Activated naive CD8-positive, alpha-beta T cell treated with anti-CD3 and anti-CD28 coated beads, Interleukin-2, amount 50 U/mL, for 16 hours (primary cell): ENCODE data around the gene PLCH2.
"Not testable (repeated sequence)": the region's sequence is repeated elsewhere in the genome, so short reads cannot be mapped to it uniquely, and the experiment has no call there.

Source experiments
- DNase-seq: peaks from one replicate; pipeline ENCODE4 v3.0.0-alpha.2; 2020; ENCODE audit warnings: low read depth, low spot score

The PLCH2 gene

DNA sequence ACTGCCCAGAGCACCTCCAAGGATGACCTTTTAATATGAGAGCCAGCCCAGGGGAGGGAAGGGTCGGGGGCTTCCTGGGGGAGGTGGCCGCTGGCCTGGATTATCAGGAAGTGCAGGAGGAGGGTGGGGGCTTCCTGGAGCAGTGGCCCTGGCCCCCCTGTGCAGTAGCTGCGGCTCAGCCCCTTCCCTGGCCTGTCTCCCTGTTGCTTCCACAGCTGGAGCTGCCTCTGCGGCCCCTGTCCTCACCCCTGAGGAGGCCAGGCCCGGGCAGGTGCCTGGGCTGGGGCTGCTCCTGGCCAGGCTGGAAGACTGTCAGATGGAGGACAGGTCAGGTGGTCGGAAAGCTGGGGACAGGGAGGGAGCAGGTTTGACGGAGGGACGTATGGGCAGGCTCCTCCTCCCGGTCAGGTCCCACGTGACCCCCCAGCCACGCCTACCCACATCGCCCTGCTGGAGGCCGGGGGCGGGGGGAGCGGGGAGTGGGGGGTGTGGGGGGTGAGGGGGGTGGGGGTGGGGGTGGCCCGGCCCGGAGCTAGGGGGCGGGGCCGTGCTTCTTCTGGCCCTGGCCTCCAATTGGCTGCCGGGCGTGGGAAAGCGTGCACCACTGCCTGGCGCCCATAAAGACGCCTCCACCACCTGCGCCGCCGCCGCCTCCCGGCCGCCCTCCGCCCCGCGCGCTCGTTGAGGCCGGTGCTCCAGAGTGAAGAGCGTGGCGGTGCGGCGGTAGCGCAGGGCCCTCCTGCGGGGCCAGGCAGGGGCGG lies 69.8 kb downstream of the PLCH2 start:
- DNase-seq: peak; percentile 73

DNA sequence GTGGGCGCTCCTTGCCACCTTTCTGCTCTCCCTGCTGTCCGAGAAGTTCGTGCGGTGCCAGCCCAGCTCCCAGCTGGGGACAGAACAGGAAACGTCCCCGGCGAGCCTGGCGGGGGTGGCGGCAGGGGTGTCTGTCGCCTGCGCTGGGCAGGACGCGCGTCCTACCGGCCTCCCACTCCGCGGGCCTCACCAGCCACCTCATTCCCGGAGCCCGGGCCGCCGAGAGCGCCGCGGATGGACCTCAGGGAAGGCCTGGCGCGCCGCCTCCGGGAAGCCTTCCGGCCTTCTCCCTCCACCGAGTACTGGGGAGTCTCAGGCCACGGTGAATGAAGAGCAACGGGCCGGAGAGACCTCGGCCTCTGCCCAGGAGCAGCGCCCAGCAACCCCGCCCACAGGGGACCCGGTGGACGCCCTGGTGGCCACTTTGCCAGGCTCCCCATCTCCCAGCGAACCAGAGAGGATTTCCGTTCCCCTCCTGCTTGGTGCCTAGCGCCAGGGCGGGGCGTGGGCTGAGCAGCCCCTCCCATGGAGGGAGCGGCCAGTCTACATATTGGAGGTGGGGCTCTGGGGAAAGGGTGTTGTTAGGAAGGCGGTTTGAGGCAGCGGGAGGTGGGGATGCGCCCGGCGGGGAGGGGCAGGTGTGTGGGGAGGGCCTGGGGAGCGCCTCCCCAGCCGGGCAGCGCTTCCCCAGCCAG lies 70.6 kb downstream of the PLCH2 start:
- DNase-seq: peak; percentile 47

DNA sequence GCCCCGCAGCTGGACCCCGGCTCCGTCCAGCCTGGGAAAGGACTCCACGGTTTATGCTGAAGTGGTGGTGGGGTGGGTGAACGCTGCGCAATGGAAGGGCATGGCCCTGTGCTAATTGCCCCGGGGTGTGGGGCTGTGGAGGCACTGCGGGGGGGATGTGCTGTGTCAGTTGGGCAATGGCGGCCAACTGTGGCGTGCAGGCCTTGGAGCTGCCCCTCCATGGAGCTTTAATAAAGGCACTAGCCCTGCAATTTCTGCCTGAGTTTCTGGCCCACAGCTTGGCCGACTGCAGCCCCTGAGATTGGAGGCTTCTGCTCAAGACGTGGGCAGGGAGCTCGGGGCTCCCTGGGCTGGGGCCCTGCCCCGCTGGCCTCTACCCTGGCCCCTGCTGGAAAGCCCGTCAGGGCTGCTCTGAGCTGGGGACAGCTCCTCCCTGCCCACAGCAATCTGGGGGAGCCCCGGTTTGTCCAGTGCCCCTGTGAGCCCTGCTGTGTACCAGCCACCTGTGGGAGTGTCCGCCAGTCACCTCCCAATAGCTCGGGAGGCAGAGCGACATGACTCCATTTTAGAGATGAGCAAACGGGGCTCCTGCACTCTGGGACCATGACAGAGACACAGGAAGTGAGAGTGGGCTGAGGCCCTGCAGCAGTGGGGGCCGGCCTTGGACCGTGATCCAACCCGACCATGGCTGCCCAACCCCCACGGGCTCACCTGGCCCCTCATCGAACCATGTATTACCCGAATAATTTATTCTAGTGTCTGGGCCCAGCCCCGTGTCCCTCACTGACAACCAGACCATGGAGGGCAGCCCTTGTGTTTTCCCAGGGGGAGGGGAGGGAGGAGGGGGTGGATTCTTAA lies 71.3 kb downstream of the PLCH2 start:
- no peak for DNase-seq

DNA sequence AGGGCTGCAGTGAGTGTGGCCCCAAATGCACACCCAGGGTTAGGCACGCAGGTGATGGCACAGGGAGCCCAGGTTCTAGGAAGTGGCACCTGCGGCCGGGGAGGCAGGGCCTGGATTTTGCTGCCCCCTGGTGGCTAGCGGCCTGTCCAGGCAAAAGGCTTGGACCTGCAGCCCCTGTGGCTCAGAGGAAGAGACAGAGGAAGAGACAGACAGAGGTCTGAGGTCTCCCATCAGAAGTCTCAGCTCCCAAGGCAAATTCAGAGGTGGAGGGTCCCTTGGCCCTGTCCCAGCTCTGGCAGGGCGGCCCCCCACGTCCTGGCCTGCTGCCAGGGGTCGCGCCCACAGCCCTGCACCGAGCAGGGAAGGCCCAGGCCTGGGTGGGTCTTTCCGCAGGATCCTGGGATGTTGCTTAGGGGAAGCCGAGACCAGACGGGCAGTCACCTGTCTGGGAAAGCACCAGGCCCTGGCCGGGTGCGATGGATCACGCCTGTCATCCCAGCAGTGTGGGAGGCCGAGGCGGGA lies 72.0 kb downstream of the PLCH2 start:
- peak; percentile 61 for DNase-seq

DNA sequence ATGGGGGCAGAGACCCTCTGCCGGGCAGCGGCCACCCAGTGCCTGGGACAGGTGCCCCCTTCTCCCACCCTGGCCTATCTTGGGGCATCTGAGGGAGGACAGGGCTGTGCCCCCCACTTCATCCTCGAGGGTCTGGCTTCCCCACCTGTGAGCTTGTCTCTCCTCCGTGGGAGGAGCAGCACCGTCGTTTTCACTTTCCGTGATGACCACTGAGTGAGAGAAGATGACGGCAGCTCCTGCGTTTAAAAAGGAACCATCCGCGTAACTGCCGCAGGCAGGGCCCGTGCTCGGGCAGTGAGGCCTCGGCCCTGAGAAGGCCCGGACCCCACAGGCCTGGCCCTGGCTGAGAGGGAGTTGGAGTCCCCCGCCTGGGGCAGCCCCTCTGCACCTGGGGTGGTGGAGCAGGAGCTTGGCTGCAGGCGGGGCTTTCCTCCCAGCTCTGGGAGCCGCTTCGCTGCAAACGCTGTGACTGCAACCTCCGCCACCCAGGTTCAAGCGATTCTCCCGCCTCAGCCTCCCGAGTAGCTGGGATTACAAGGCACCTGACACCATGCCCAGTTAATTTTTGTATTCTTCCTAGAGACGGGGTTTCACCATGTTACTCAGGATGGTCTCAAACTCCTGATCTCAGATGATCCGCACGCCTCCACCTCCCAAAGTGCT lies 73.4 kb downstream of the PLCH2 start:
- not testable (repeated sequence) for DNase-seq

GRCh38 chr1:2550309-2550861 lies 74.3 kb downstream of the PLCH2 start:
- not testable (repeated sequence) for DNase-seq

DNA sequence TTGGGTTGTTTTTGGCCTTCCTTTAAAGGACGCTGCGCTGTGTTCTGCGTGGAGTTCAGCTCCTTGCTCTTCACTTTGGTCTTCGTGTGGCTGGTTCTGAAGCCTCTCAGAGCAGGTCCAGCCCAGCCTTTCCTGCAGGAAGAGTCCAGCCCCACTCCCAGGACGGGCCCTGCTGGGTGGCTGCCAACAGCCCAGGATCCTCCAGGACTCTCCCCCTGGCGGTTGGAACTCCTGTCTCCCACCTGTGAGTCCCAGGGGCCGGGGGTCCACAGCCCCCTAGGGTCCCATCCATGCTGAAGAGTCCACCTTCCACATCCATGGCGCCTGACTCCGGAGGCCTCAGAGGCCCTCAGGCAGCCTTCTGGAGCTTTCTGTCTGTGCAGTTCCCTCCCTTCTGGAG lies 75.5 kb downstream of the PLCH2 start:
- not testable (repeated sequence) for DNase-seq

DNA sequence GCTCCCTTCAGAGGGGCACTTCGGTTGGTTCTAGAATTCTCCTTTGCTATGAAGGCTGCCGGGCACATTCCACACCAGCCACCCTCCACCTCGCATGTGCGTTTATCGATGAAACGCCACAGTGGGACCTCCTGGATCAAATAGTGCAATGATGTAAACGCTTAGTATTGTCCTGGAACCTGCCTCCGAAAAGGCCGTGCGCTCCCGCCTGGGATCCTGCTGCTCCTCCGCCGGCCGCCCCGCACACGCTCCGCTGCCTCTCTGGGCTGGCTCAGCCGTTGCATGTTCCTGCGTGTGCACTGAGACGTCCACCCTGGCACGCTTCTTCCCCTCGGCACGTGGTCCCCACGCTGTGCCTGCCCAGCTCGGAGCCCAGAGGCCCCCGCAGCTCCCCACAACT lies 76.1 kb downstream of the PLCH2 start:
- DNase-seq: no peak

DNA sequence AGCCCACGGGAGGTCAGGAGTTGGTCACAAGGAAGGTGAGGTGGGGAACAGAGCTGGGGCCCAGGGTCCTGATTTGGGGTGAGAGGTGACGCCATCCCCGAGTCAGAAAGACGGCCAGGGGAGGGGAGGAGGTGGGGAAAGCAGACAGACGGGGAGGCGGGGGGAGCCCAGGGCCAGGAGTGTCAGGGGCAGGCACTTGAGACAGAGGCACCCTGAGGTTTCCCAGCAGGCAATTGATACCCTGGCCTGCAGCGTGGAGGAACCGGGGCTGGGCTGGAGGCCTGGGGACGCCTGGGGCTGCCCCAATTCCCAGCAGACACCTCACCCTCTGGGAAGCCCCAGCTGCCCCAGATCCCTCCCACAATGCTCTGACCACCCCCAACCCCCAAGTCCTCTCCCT lies 77.0 kb downstream of the PLCH2 start:
- DNase-seq: not testable (repeated sequence)

GRCh38 chr1:2553871-2554620 lies 78.0 kb downstream of the PLCH2 start:
- no peak for DNase-seq

DNA sequence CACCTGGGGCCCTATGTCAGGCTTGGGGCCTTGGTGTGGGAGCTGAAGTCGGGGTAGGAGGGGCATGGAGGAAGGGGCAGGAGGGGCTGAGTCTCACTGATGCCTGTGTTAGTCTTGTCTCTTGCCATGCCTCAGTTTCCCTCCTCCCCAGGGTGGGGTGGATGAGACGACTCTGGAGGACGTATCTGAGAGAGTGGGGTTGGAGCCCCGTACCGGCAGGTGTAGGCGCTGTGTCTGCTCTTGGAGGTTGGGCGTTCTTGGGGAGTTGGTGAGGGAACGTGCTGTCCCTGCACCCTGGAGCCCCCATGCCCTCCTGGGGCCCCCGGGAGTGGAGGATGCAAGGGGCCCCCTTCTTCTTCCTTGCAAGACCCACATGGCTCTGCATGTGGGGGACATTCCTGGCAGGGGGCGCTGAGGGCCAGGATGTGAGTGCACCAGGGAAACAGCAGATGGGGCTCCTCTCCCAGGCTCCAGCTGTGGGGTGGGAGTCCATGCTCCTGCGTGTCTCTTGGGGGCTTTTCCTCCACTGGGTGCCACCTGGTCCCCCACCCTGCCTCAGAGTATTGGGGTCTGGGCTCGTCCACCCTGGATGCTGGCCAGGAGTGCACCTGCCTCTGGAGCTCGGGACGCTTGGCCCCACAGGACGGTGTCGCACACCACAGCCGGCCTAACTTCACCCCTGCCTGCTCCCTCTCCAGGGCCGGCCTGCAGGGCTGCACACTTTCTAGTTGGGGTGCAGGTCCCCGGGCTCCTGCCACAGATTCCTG lies 78.7 kb downstream of the PLCH2 start:
- DNase-seq: no peak
